Nephron (organoid): ENCODE results near the gene ATP1B2.

Experiments used
- H3K27ac Mint-ChIP-seq, 3 experiments: 2 replicates each; pipeline ENCODE4 v1.8.0; 2020; ENCODE audit warnings: mixed read lengths in 3 of 3, mild to moderate bottlenecking in 2 of 3, moderate library complexity in 1 of 3
- H3K27me3 Mint-ChIP-seq: 2 replicates; pipeline ENCODE4 v1.8.0; 2021; ENCODE audit warnings: low read depth, mild to moderate bottlenecking, moderate library complexity, mixed read lengths
- H3K36me3 Mint-ChIP-seq: 2 replicates; pipeline ENCODE4 v1.8.0; 2020; ENCODE audit warnings: low read depth, mixed read lengths
- H3K4me1 Mint-ChIP-seq: 2 replicates; pipeline ENCODE4 v1.8.0; 2020; ENCODE audit warnings: mixed read lengths
- H3K4me3 Mint-ChIP-seq, 3 experiments: 2 replicates each; pipeline ENCODE4 v1.8.0; 2020; ENCODE audit warnings: mild to moderate bottlenecking in 3 of 3, mixed read lengths in 3 of 3, moderate library complexity in 2 of 3
- H3K9me3 Mint-ChIP-seq: 2 replicates; pipeline ENCODE4 v1.8.0; 2020; ENCODE audit warnings: mixed read lengths
- TF ChIP-seq, protein P1 (sequence below), 3 experiments: fragments of 200-600 bp; sonication (generic); IDR thresholded peaks; one replicate each; pipeline ENCODE4 v1.5.0; 2021; ENCODE audit warnings: antibody characterized with exemption in 3 of 3; ENCODE audit not compliant: unreplicated experiment in 3 of 3

Gene ATP1B2

DNA sequence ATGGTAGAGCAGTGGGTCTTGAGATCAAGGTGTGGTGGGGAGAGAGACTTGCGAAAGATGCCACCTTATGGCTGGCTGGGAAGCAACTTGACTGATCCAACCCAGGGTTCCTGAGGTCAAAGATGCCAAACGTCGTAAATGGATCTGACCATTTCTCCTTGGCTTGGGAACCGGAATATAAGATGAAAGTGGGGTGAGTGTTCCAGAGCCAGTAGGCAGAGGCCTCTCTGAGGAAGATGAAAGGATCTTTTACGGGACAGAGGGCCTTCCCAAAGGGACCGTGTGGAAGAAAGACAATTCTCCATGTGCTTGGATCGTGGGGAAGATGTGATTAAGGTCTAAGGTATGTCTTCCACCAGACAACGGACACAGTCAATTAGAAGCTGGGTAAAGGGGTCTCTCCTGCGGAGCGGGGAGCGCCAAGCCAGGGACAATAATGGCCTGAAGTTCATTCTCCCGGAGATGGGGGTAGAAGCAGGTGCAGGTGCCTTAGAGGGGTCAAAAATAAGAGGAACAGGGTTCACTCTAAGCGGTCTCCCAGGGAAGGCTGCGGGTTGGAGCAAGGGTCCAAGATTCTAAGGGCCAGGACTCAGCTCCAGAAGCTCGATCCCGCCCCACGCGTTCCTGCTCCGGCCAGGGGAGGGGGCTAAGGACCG lies 36.8 kb upstream of the ATP1B2 start:
- TF ChIP-seq, protein P1, sequence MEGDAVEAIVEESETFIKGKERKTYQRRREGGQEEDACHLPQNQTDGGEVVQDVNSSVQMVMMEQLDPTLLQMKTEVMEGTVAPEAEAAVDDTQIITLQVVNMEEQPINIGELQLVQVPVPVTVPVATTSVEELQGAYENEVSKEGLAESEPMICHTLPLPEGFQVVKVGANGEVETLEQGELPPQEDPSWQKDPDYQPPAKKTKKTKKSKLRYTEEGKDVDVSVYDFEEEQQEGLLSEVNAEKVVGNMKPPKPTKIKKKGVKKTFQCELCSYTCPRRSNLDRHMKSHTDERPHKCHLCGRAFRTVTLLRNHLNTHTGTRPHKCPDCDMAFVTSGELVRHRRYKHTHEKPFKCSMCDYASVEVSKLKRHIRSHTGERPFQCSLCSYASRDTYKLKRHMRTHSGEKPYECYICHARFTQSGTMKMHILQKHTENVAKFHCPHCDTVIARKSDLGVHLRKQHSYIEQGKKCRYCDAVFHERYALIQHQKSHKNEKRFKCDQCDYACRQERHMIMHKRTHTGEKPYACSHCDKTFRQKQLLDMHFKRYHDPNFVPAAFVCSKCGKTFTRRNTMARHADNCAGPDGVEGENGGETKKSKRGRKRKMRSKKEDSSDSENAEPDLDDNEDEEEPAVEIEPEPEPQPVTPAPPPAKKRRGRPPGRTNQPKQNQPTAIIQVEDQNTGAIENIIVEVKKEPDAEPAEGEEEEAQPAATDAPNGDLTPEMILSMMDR (IDR thresholded peaks at IDR 0.05; ENCODE audit: unreplicated experiment in 3 of 3): no peak
- Mint-ChIP-seq H3K4me1 (peaks cover 38% of the 10 kb centered on the region), H3K9me3 (no peaks in the 10 kb centered on the region), H3K36me3 (peaks cover 24% of the 10 kb centered on the region), H3K27me3 (no peaks in the 10 kb centered on the region), H3K27ac (peak overlapping the region; percentile 88 to 92 (median 91)), H3K4me3 (peak overlapping the region; percentile 91 to 94 (median 94))

DNA sequence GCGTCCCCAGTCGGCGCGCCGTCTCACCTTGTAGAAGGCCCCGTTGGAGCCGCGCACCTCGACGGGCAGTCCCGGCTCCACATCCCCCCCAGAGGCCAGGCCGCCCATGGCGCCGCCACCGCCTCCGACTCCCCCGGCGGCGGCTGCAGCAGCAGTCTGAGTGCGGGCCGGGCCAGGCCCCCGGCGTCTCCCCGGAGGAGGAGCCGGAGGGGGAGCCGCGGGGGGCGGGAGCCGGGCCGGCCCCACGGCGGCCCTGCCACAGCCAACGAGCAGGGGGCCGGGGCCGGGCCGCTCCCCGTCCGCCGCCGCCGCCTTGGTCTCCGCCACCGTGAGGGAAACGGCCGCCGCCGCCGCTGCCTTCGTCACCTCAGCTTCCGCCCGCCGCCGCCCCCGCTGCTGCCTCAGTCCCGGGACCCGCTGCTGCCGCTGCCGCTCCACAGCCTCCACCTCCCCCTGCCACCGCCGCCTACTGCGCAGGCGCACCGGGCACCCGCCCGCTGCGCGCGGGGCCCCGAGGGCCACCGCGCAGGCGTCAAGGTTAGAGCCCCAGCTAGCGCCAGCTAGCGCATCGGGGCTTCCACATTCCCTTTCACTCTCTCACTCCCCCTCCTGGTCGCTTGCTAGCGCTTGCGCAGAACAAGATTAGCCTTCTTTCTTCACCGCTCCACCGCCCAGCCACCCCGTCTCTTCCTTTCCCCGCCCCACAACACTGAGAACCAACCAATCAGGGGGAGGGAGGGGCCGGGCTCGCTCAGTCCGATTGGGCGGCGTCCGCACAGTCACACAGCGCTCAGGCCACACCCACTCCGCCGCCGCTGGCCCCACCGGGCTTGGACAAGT lies 36.1 kb upstream of the ATP1B2 start, which contains the start of gene FXR2:
FXR2 (minus strand) TSS at position 473 of the 840 bp plus-strand sequence; CDS start at position 108, 365 bp downstream.
- H3K4me1 Mint-ChIP-seq: peaks cover 38% of the 10 kb centered on the region
- no peaks in the 10 kb centered on the region for H3K27me3 Mint-ChIP-seq
- peak within 1 kb of the TSS; percentile 91 to 94 (median 94) for H3K4me3 Mint-ChIP-seq
- no peaks in the 10 kb centered on the region for H3K9me3 Mint-ChIP-seq
- peaks cover 20% of the 10 kb centered on the region for H3K36me3 Mint-ChIP-seq
- peak within 1 kb of the TSS; percentile 88 to 92 (median 91) for H3K27ac Mint-ChIP-seq
- TF ChIP-seq, protein P1 (IDR thresholded peaks at IDR 0.05; ENCODE audit: unreplicated experiment in 3 of 3): peak; percentile 53 to 62 (median 55)

DNA sequence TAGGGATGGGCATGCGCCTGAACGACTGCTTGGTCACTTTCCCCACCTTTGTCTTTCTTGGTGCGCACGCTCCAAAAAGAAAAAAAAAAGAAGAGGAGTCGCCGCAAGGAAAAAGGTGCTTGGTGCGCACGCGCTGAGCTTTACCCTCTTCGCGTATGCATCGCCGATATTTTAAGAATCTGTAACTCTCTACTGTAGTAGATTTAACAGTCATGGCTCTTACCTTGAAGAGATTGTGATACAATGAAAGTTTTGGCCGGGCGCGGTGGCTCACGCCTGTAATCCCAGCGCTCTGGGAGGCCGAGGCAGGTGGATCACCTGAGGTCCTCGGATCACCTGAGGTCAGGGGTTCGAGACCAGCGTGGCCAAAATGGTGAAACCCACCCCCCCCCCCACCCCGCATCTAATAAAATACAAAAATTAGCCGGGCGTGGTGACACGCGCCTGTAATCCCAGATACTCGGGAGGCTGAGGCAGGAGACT lies 35.4 kb upstream of the ATP1B2 start:
- H3K36me3 Mint-ChIP-seq: peaks cover 20% of the 10 kb centered on the region
- no peaks in the 10 kb centered on the region for H3K27me3 Mint-ChIP-seq
- H3K4me1 Mint-ChIP-seq: peaks cover 37% of the 10 kb centered on the region
- TF ChIP-seq, protein P1 (IDR thresholded peaks at IDR 0.05; ENCODE audit: unreplicated experiment in 3 of 3): no peak
- no peaks in the 10 kb centered on the region for H3K9me3 Mint-ChIP-seq
- peak overlapping the region; percentile 33 to 91 (median 73) for H3K27ac Mint-ChIP-seq
- H3K4me3 Mint-ChIP-seq: peak overlapping the region; percentile 84 to 86 (median 86)

DNA sequence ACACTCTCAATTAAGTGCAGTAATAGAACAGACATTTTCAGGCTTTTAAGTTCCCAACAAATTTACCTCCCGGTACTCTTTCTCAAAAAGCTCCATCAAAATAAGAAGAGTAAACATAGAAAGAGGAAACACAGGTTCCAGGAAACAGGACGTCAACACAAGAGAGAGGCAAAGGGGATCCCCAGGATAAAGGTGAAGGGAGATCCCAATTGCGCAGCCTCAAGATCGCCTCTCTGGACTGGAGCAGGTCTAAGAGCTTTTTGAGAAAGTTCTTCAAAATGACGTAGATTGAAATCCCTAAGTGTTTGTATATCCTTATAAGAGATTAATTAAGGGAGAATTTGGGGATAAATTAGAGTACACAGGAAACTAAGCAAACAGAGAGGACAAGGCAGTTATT lies 32.1 kb upstream of the ATP1B2 start:
- peaks cover 5% of the 10 kb centered on the region for H3K4me1 Mint-ChIP-seq
- TF ChIP-seq, protein P1 (IDR thresholded peaks at IDR 0.05; ENCODE audit: unreplicated experiment in 3 of 3): no peak
- no peaks in the 10 kb centered on the region for H3K36me3 Mint-ChIP-seq
- no peaks in the 10 kb centered on the region for H3K9me3 Mint-ChIP-seq
- peaks cover 5% of the 10 kb centered on the region for H3K27me3 Mint-ChIP-seq
- no peak overlapping the region for H3K4me3 Mint-ChIP-seq
- H3K27ac Mint-ChIP-seq: peak overlapping the region in 1 of 3 experiments; percentile 2

DNA sequence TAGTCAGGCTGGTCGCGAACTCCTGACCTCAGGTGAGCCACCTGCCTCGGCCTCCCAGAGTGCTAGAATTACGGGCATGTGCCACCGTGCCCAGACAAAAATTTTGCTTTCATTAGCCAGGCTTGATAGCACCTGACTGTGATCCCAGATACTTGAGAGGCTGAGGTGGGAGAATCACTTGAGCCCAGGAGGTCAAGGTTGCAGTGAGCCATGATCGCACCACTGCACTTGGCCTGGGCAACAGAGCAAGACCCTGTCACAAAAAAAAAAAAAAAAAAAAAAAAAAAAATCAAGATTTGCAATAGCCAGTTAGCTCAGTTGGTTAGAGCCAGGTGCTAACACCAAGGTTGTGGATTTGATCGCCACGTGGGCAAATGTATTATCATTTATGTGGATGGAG lies 29.9 kb upstream of the ATP1B2 start:
- no peak overlapping the region for H3K4me3 Mint-ChIP-seq
- no peaks in the 10 kb centered on the region for H3K9me3 Mint-ChIP-seq
- H3K27ac Mint-ChIP-seq: no peak overlapping the region
- no peaks in the 10 kb centered on the region for H3K4me1 Mint-ChIP-seq
- TF ChIP-seq, protein P1 (IDR thresholded peaks at IDR 0.05; ENCODE audit: unreplicated experiment in 3 of 3): no peak
- peaks cover 3% of the 10 kb centered on the region for H3K36me3 Mint-ChIP-seq
- peaks cover 5% of the 10 kb centered on the region for H3K27me3 Mint-ChIP-seq
